Suprapubic skin (tissue), 4 donors: ENCODE results near the gene ZNF536. TPM values are rescaled to one million over a fixed set of nuclear protein-coding genes. Genes with fewer than 3 reads are reported as not detected.
"Not testable (repeated sequence)": the region's sequence is repeated elsewhere in the genome, so short reads cannot be mapped to it uniquely, and the experiment has no call there.

ENCODE experiments used
- DNase-seq, 2 donors: peaks; one replicate each; pipeline ENCODE4 v3.0.0-alpha.2; 2019; ENCODE audit warnings: low spot score in 2 of 2
- H3K27ac ChIP-seq: fragments of 200-600 bp; sonication (generic); one replicate; pipeline ENCODE4 v1.5.1; 2019
- H3K27me3 ChIP-seq: fragments of 200-600 bp; sonication (generic); one replicate; pipeline ENCODE4 v1.5.1; 2019
- H3K36me3 ChIP-seq: fragments of 200-600 bp; sonication (generic); one replicate; pipeline ENCODE4 v1.5.1; 2019
- H3K4me1 ChIP-seq: fragments of 200-600 bp; sonication (generic); one replicate; pipeline ENCODE4 v1.5.1; 2019
- H3K4me3 ChIP-seq: fragments of 200-600 bp; sonication (generic); one replicate; pipeline ENCODE4 v1.5.1; 2019; ENCODE audit warnings: mild to moderate bottlenecking
- H3K9me3 ChIP-seq: fragments of 200-600 bp; sonication (generic); one replicate; pipeline ENCODE4 v1.5.1; 2019
- CTCF ChIP-seq, 2 donors: fragments of 200-600 bp in 1 of 2; fragments of 450-650 bp in 1 of 2; sonication (generic) in 1 of 2; IDR thresholded peaks; one replicate each; pipeline ENCODE4 v1.5.1; 2016 to 2019; ENCODE audit warnings: antibody characterized with exemption in 2 of 2, mild to moderate bottlenecking in 1 of 2, moderate library complexity in 1 of 2
- EP300 ChIP-seq: sonication (generic); formaldehyde crosslinking; IDR thresholded peaks from one replicate; pipeline ENCODE4 v1.6.1; 2017; ENCODE audit warnings: antibody characterized with exemption
- POLR2A ChIP-seq, 2 donors: fragments of 450-650 bp; IDR thresholded peaks; one replicate each; pipeline ENCODE4 v1.6.1; 2017; ENCODE audit warnings: antibody characterized with exemption in 2 of 2, mild to moderate bottlenecking in 2 of 2, moderate library complexity in 2 of 2
- POLR2AphosphoS5 ChIP-seq, 3 donors: sonication (generic); formaldehyde crosslinking; IDR thresholded peaks; one replicate each; pipeline ENCODE4 v1.6.1; 2017; ENCODE audit warnings: antibody characterized with exemption in 3 of 3
- WGBS: methylation state at CpG from one replicate; pipeline ENCODE4 v1.1.5; 2018; 5-methylcytosine and 5-hydroxymethylcytosine counted together
- total RNA-seq, 4 donors: library from RNA; depleted of rRNA; stranded (reverse); fragments of >200 nt; gene quantifications; one replicate each; pipeline ENCODE4 v1.1.0, GENCODE V29; 2016

ZNF536 gene
- total RNA-seq, 4 donors from 2014 or later, result 0.10 to 1.5 (median 0.51) TPM

- Histone ChIP-seq H3K4me3 (no peak overlapping the region), H3K36me3 (no peaks in the 10 kb centered on the region), H3K27me3 (peaks cover 6% of the 10 kb centered on the region), H3K4me1 (no peaks in the 10 kb centered on the region), H3K9me3 (no peaks in the 10 kb centered on the region), H3K27ac (no peak overlapping the region)
- WGBS, result 92% methylated on average over 6 of the region's 6 CpGs
- no peak for DNase-seq
- TF ChIP-seq CTCF (IDR thresholded peaks at IDR 0.05), result no peak
These were observed 109.6 kb downstream of the ZNF536 start for GRCh38 chr19:30481823-30482222.

GRCh38 chr19:30482956-30483355, 110.8 kb downstream of the ZNF536 start:
- no peaks in the 10 kb centered on the region for H3K9me3 ChIP-seq
- peaks cover 6% of the 10 kb centered on the region for H3K27me3 ChIP-seq
- TF ChIP-seq CTCF (IDR thresholded peaks at IDR 0.05) (no peak), POLR2AphosphoS5 (IDR thresholded peaks at IDR 0.05) (no peak), POLR2A (IDR thresholded peaks at IDR 0.05) (no peak), EP300 (no peak)
- H3K4me3 ChIP-seq, result no peak overlapping the region
- H3K4me1 ChIP-seq, result no peaks in the 10 kb centered on the region
- H3K27ac ChIP-seq, result no peak overlapping the region
- WGBS, result 91% methylated on average over 1 of the region's 1 CpG
- DNase-seq, result no peak
- H3K36me3 ChIP-seq, result no peaks in the 10 kb centered on the region

GRCh38 chr19:30486250-30486649, 114.1 kb downstream of the ZNF536 start:
- WGBS, result 95% methylated on average over 2 of the region's 2 CpGs
- not testable (repeated sequence) for DNase-seq, H3K36me3 ChIP-seq, H3K4me3 ChIP-seq, H3K9me3 ChIP-seq, H3K27ac ChIP-seq, H3K4me1 ChIP-seq, H3K27me3 ChIP-seq

GRCh38 chr19:30487178-30487577, 115.0 kb downstream of the ZNF536 start:
- no peak for DNase-seq
- 57% methylated on average over 3 of the region's 3 CpGs for WGBS
- TF ChIP-seq POLR2AphosphoS5 (IDR thresholded peaks at IDR 0.05), result no peak
- no peak for TF ChIP-seq EP300
- no peak for TF ChIP-seq POLR2A (IDR thresholded peaks at IDR 0.05)
- no peak for TF ChIP-seq CTCF (IDR thresholded peaks at IDR 0.05)

GRCh38 chr19:30488191-30488590, 116.0 kb downstream of the ZNF536 start:
- no peak overlapping the region for H3K27ac ChIP-seq
- TF ChIP-seq POLR2A (IDR thresholded peaks at IDR 0.05) (no peak), POLR2AphosphoS5 (IDR thresholded peaks at IDR 0.05) (no peak), EP300 (no peak), CTCF (IDR thresholded peaks at IDR 0.05) (no peak)
- no peaks in the 10 kb centered on the region for H3K9me3 ChIP-seq
- no peak for DNase-seq
- no peaks in the 10 kb centered on the region for H3K4me1 ChIP-seq
- no peak overlapping the region for H3K4me3 ChIP-seq
- peaks cover 12% of the 10 kb centered on the region for H3K27me3 ChIP-seq
- WGBS, result 77% methylated on average over 3 of the region's 3 CpGs
- no peaks in the 10 kb centered on the region for H3K36me3 ChIP-seq

More at GRCh38 chr19:30487178-30487577, 115.0 kb downstream of the ZNF536 start:
- no peaks in the 10 kb centered on the region for H3K36me3 ChIP-seq
- H3K27me3 ChIP-seq, result peaks cover 10% of the 10 kb centered on the region
- no peak overlapping the region for H3K4me3 ChIP-seq
- H3K4me1 ChIP-seq, result no peaks in the 10 kb centered on the region
- no peaks in the 10 kb centered on the region for H3K9me3 ChIP-seq
- H3K27ac ChIP-seq, result no peak overlapping the region

GRCh38 chr19:30490760-30491159, 118.6 kb downstream of the ZNF536 start:
- Histone ChIP-seq H3K36me3 (no peaks in the 10 kb centered on the region), H3K9me3 (no peaks in the 10 kb centered on the region), H3K4me3 (no peak overlapping the region), H3K27ac (no peak overlapping the region), H3K27me3 (peaks cover 17% of the 10 kb centered on the region), H3K4me1 (no peaks in the 10 kb centered on the region)
- DNase-seq, result no peak
- WGBS, result 88% methylated on average over 8 of the region's 8 CpGs
- no peak for TF ChIP-seq CTCF (IDR thresholded peaks at IDR 0.05)
- TF ChIP-seq POLR2A (IDR thresholded peaks at IDR 0.05), result no peak
- no peak for TF ChIP-seq POLR2AphosphoS5 (IDR thresholded peaks at IDR 0.05)
- TF ChIP-seq EP300, result no peak
